A549 treated with Hydrocortisone at 1 μM for 4 hours (cell line): ENCODE data around the gene PTMS. TPM values are rescaled to one million over a fixed set of nuclear protein-coding genes. Genes with fewer than 3 reads are reported as not detected.

Source experiments
- total RNA-seq: library from RNA; stranded (reverse); fragments of 200-300 nt; extraction: Qiagen RNA extraction; gene quantifications from 5 replicates; pipeline ENCODE4 v1.2.3, GENCODE V29; 2022

PTMS gene, protein sequence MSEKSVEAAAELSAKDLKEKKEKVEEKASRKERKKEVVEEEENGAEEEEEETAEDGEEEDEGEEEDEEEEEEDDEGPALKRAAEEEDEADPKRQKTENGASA
- 588 to 898 TPM (median 880 TPM) in 5 replicates for total RNA-seq

DNA sequence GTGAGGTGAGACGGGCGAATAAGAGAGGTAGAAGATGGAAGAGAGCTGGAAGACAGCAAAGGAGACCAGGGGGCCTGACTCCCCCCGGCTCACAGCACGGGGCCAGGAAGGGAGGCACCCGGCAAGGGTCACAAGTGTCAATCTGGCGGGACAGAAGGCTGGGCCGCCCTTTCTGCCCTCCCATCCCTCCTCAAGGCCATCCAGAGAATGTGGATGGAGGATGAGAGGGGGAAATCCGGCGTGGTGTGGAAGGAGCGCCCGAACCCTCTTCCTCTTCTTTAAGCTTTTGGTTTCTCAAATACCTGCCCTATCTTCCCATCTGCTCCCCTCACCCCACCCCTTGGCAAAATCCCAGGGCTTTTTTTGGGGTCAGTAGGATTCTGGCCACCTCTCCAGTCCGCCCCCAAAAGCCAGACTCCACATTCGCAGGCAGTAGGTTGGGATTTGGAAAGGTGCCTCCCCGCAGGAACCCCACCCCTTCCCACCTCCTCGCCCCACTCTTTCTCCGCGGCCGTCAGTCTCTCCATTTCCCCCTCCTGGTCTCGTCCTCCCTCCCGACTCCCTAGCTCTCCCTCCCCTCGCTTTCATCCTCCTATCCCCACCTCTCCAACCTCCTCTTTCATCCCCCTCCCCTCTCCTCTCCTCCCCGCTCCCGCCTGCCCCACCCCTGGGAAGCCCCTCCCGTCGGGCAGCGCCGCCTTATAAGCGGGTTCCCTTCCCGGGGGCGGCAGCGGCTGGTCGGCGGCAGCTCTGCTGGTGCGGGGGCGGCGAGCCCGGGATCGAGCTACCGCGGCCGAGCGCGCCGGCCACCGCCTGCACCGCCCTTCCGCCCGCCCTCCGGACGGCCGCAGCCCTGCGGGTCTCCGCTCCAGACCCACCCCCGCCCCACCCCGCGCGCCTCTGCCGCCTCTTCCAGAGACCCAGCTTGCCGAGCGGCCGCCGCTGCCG, at the start of gene PTMS:
PTMS (plus strand) TSS at position 730 of the 948 bp plus-strand sequence. CDS start 343 bp downstream, outside the sequence.

DNA sequence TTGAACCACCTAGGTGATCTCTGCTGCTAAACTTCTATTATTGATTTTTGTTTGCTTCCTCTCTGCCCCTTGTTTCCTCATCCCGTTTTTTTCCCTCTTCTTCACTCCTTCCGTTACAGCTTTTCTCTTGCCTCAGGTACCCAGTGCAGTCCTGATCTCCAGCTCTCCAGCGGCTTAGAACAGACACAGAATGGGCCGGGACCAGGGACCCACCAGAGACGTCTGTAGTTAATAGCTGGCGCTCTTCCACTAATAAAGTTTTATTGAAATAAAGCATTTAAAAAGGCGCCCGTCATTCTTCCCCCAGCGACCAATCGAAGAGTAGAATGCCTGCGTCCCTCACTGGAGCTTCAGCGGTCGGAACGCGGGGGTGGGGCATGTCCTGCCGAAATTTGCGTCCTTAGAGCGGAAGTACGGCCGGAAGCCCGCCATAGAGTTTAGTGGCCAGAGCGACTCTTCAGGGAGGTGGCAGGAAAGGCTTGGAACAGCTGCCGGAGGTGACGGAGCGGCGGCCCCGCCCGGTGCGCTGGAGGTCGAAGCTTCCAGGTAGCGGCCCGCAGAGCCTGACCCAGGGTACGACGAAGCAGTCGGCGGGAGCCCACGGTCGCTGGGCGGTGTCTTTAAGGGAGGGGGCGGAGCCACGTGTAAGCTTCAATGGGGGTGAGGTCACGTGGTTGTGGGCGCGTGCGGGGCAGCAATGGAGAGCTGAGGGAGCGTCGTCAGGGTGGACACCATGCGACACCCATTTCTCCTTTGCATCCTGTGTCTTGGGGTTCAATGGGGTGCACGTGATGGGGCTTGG, 42.4 kb upstream of the PTMS start, which contains the start of gene COPS7A:
COPS7A (plus strand) TSS at position 440 of the 802 bp plus-strand sequence. CDS start 611 bp downstream, outside the sequence.

GRCh38 chr12:6752921-6753771, 13.0 kb upstream of the PTMS start, which contains the start of gene MLF2:
TSS of gene MLF2 (minus strand) at chr12:6753141. CDS start at chr12:6752334, 807 bp downstream.

DNA sequence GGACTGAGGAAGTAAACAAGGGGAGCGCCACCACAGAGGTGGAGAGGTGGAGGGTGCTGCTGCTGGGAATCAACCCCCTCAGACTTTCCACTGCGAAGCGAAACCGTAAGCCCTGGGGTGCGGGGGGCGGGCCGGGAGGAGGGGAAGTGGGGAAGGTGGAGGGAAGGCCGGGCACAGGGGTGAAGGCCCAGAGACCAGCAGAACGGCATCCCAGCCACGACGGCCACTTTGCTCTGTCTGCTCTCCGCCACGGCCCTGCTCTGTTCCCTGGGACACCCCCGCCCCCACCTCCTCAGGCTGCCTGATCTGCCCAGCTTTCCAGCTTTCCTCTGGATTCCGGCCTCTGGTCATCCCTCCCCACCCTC, 6.2 kb downstream of the PTMS start, which contains the start of gene LAG3:
LAG3 (plus strand) TSS at position 190 of the 365 bp plus-strand sequence. CDS start 333 bp downstream, outside the sequence.

DNA sequence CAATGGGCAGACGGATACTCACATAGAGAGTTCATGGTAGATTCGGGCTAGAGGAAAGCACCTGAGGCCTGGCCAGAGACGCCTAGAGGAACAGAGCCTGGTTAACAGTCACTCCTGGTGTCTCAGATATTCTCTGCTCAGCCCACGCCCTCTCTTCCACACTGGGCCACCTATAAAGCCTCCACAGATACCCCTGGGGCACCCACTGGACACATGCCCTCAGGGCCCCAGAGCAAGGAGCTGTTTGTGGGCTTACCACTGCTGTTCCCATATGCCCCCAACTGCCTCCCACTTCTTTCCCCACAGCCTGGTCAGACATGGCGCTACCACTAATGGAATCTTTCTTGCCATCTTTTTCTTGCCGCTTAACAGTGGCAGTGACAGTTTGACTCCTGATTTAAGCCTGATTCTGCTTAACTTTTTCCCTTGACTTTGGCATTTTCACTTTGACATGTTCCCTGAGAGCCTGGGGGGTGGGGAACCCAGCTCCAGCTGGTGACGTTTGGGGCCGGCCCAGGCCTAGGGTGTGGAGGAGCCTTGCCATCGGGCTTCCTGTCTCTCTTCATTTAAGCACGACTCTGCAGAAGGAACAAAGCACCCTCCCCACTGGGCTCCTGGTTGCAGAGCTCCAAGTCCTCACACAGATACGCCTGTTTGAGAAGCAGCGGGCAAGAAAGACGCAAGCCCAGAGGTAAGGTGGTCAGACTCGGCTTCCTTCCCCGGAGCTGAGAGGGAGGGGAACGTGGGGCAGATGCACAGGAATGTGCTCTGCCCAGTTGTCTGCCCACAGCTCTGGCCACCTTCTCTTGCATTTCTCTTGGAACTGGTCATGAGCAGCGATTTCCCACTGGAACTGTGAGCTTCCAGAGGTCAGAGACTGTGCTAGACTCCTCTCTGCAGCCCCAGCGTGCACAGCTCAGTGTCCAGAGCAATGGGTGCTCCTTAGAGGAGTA, 23.1 kb downstream of the PTMS start, which contains the start of gene CD4:
CD4 (plus strand) TSS at position 557 of the 953 bp plus-strand sequence. CDS start 10,611 bp downstream, outside the sequence.

Other genes starting within 250 kb of the PTMS start
- 6,926 to 9,040 TPM (median 8,633 TPM) in 5 replicates for gene GAPDH, start 231.8 kb upstream of the PTMS start, total RNA-seq
- 1.6 to 2.5 TPM (median 1.8 TPM) in 5 replicates for gene IFFO1, start 210.3 kb upstream of the PTMS start, total RNA-seq
- gene NOP2, start 198.1 kb upstream of the PTMS start, total RNA-seq = 91.1 to 115 TPM (median 97.7 TPM) in 5 replicates
- 55.8 to 82.9 TPM (median 60.2 TPM) in 5 replicates for gene CHD4, start 159.0 kb upstream of the PTMS start, total RNA-seq
- 0.58 to 1.0 TPM (median 0.70 TPM) in 5 replicates for gene LPAR5, start 130.4 kb upstream of the PTMS start, total RNA-seq
- gene ACRBP, start 118.9 kb upstream of the PTMS start, total RNA-seq = 0.18 to 0.56 TPM (median 0.33 TPM) in 3 of 5 replicates, not detected in the others
- gene ING4, start 103.2 kb upstream of the PTMS start, total RNA-seq = 11.5 to 19.9 TPM (median 14.3 TPM) in 5 replicates
- gene ZNF384, start 77.0 kb upstream of the PTMS start, total RNA-seq = 53.8 to 60.6 TPM (median 58.4 TPM) in 5 replicates
- 0.76 to 1.1 TPM (median 0.84 TPM) in 5 replicates for gene PIANP, start 65.5 kb upstream of the PTMS start, total RNA-seq
- gene COPS7A, start 42.3 kb upstream of the PTMS start, total RNA-seq = 48.4 to 56.5 TPM (median 55.4 TPM) in 5 replicates
- gene MLF2, start 13.2 kb upstream of the PTMS start, total RNA-seq = 246 to 305 TPM (median 296 TPM) in 5 replicates
- 0.51 to 1.9 TPM (median 1.7 TPM) in 5 replicates for gene LAG3, start 6.2 kb downstream of the PTMS start, total RNA-seq
- gene CD4, start 23.2 kb downstream of the PTMS start, total RNA-seq = not detected in 5 replicates
- 0.28 to 0.51 TPM (median 0.38 TPM) in 5 replicates for gene GPR162, start 55.5 kb downstream of the PTMS start, total RNA-seq
- gene P3H3, start 62.0 kb downstream of the PTMS start, total RNA-seq = 23.9 to 29.0 TPM (median 26.3 TPM) in 5 replicates
- gene GNB3, start 74.6 kb downstream of the PTMS start, total RNA-seq = 1.0 to 2.0 TPM (median 1.6 TPM) in 5 replicates
- 73.1 to 82.3 TPM (median 77.5 TPM) in 5 replicates for gene CDCA3, start 84.9 kb downstream of the PTMS start, total RNA-seq
- 71.7 to 88.7 TPM (median 74.7 TPM) in 5 replicates for gene USP5, start 85.8 kb downstream of the PTMS start, total RNA-seq
- gene TPI1, start 101.2 kb downstream of the PTMS start, total RNA-seq = 1,586 to 1,659 TPM (median 1,629 TPM) in 5 replicates
- gene SPSB2, start 106.9 kb downstream of the PTMS start, total RNA-seq = 27.8 to 35.3 TPM (median 31.2 TPM) in 5 replicates
- gene LRRC23, start 138.5 kb downstream of the PTMS start, total RNA-seq = 15.4 to 18.3 TPM (median 17.3 TPM) in 5 replicates
- 32.5 to 40.3 TPM (median 34.5 TPM) in 5 replicates for gene ENO2, start 148.2 kb downstream of the PTMS start, total RNA-seq
- gene ATN1, start 161.6 kb downstream of the PTMS start, total RNA-seq = 60.2 to 72.4 TPM (median 67.4 TPM) in 5 replicates
- gene RNU7-1, start 177.5 kb downstream of the PTMS start, total RNA-seq = not detected in 5 replicates
- 256 to 322 TPM (median 309 TPM) in 5 replicates for gene C12orf57, start 177.7 kb downstream of the PTMS start, total RNA-seq
- gene PTPN6, start 185.0 kb downstream of the PTMS start, total RNA-seq = 9.5 to 13.3 TPM (median 11.7 TPM) in 5 replicates
- 320 to 342 TPM (median 331 TPM) in 5 replicates for gene PHB2, start 204.3 kb downstream of the PTMS start, total RNA-seq
- 60.1 to 66.2 TPM (median 62.6 TPM) in 5 replicates for gene EMG1, start 204.6 kb downstream of the PTMS start, total RNA-seq